Stimulated activated CD4-positive, alpha-beta T cell treated with anti-CD3 and anti-CD28 coated beads, TNF-alpha, amount 100 ng/mL, for 1 hour (primary cell): Measurements from ENCODE around the gene CDK5RAP3.
A peak's percentile ranks its signal among the peaks of the same experiment; 100 is the strongest.

ENCODE experiments used
- DNase-seq, 3 donors: peaks; one replicate each; pipeline ENCODE4 v3.0.0-alpha.2; 2020; ENCODE audit warnings: low read depth in 3 of 3, low spot score in 1 of 3

Gene CDK5RAP3

GRCh38 chr17:48022901-48023300 lies 52.0 kb downstream of the CDK5RAP3 start:
- DNase-seq = no peak

GRCh38 chr17:48023400-48024148 lies 52.7 kb downstream of the CDK5RAP3 start:
- DNase-seq = peak in 1 of 3 donors; percentile 12

GRCh38 chr17:48024149-48025039 lies 53.5 kb downstream of the CDK5RAP3 start:
- DNase-seq = peak in 1 of 3 donors; percentile 5

- peak; percentile 95 to 98 (median 97) for DNase-seq
Measured at GRCh38 chr17:48025040-48025903, 54.4 kb downstream of the CDK5RAP3 start.

GRCh38 chr17:48025904-48026501 lies 55.1 kb downstream of the CDK5RAP3 start:
- no peak for DNase-seq

GRCh38 chr17:48026502-48027321 lies 55.8 kb downstream of the CDK5RAP3 start:
- peak in 2 of 3 donors; percentile 40 to 59 for DNase-seq

GRCh38 chr17:48027322-48027981 lies 56.5 kb downstream of the CDK5RAP3 start:
- no peak for DNase-seq

- DNase-seq = no peak
Measured at GRCh38 chr17:48028736-48029135, 57.8 kb downstream of the CDK5RAP3 start.

- DNase-seq = no peak
Measured at GRCh38 chr17:48030531-48030930, 59.6 kb downstream of the CDK5RAP3 start.
